IMR-90 (cell line): ENCODE data around the gene TRPC6.

Experiments used
- FOS ChIP-seq: fragments of 150-350 bp; IDR thresholded peaks from 2 replicates; pipeline ENCODE4 v1.6.1; 2016; ENCODE audit warnings: low read depth, low read length
- TF ChIP-seq, protein P1 (sequence below): conservative IDR thresholded peaks from 2 replicates; pipeline ENCODE4 v1.5.1; 2012; ENCODE audit warnings: mild to moderate bottlenecking, low read depth, low read length, improper control_type of control experiment

DNA sequence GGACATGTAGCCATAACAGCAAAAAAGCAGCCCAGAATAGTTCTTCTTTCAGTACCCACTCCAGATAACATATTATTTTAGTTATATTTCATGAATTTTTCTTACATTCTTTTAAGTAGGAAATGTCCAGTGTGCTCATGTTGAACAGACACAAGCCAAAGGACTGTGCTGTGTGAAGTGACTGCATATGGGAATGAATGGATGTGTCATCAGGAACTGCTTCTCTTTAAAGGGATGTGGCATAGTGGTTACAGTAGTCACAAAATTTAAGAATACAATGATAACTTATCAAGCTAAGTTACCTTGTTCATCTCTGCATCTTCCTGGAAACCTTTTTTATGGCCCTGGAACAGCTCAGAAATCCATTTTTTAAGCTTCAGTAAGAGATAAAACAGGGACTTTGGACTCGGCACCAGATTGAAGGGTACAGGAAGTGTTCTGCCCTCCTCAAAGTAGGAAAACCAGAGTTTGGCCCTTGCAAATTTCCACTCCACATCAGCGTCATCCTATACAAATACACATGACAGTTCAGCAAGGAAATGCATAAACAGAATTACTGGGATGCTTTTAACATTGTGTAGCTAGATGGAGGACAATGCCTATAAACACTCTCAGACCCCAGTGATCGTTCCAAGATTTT is 112.8 kb downstream of the TRPC6 start:
- TF ChIP-seq, protein P1, sequence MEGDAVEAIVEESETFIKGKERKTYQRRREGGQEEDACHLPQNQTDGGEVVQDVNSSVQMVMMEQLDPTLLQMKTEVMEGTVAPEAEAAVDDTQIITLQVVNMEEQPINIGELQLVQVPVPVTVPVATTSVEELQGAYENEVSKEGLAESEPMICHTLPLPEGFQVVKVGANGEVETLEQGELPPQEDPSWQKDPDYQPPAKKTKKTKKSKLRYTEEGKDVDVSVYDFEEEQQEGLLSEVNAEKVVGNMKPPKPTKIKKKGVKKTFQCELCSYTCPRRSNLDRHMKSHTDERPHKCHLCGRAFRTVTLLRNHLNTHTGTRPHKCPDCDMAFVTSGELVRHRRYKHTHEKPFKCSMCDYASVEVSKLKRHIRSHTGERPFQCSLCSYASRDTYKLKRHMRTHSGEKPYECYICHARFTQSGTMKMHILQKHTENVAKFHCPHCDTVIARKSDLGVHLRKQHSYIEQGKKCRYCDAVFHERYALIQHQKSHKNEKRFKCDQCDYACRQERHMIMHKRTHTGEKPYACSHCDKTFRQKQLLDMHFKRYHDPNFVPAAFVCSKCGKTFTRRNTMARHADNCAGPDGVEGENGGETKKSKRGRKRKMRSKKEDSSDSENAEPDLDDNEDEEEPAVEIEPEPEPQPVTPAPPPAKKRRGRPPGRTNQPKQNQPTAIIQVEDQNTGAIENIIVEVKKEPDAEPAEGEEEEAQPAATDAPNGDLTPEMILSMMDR, result no peak
- TF ChIP-seq FOS, result no peak
